Measurements from ENCODE around the gene HMMR.
"Not testable (repeated sequence)": the region's sequence is repeated elsewhere in the genome, so short reads cannot be mapped to it uniquely, and the experiment has no call there.

HMMR gene

DNA sequence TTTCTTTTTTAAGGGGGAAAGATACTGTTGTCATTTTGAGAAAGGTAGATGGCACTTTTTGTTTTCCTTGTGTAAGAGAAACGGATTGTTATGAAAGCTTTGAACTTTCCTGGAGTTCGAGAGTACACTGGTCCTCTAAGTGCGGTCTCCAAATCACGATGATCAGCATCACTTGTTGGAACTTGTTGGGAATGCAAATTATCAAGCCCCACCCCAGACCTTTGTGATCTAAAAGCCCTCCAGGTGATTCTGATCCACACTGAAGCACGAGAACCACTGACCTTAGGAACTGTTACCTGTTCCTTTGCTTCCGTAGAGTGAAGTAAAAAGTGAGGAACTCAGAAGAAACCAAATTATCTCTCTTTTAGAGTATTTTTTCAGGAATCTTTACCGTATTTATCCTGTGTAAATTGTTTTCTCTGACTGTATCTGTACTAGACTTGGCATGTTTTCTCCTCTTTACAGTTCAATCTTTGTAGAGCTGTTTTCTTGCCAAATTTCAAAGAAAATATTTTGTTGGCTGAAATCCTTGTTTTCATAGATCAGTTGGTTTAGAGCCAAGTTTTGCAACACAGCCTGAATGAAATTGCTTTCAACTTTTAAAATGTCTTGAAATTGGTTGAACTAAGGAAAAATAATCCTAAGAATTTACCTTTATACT is 49.0 kb downstream of the HMMR start:
- DNase-seq = no peak

DNA sequence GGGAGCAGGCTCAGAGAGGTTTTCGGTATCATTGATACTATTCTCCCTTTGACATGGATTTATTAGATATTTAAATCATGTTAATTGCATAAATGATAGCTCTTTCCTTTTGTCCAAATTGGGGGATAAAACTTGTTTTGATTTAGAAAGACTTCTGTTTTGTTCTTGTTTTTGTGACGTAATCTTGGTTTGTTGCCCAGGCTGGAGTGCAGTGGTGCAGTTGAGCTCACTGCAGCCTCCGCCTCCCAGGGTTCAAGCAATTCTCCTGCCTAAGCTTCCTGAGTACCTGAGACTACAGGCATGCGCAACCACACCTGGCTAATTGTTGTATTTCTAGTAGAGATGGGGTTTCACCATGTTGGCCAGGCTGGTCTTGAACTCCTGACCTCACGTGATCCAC is 52.1 kb downstream of the HMMR start:
- no peak for DNase-seq

DNA sequence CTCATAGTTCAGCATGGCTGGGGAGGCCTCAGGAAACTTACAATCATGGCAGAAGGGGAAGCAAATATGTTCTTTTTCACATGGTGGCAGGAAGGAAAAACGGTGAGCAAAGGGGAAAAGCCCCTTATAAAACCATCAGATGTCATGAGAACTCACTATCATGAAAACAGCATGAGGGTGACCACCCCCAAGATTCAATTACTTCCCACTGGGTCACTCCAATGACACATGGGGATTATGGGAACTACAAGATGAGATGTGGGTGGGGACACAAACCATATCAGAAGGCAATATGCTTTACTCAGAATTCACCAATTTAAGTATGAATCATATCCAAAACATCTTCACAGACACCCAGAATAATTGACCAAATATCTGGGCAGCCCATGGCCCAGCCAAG is 64.7 kb downstream of the HMMR start:
- DNase-seq = no peak

DNA sequence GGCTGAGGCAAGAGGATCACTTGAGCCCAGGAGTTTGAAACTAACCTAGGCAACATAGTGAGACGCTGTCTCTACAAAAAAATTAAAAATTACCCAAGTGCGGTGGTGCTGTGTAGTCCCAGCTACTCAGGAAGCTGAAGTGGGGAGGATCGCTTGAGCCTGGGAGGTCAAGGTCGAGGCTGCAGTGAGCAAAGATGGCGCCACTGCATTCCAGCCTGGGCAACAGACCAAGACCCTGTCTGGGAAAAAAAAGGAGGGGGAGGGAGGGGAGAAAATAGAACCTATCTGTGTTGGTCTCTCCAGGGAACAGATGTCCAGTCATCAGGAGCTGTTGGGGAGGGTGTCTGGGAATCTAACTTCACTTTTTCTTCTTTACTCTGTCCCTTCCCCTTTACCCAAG is 69.3 kb downstream of the HMMR start:
- DNase-seq = no peak

DNA sequence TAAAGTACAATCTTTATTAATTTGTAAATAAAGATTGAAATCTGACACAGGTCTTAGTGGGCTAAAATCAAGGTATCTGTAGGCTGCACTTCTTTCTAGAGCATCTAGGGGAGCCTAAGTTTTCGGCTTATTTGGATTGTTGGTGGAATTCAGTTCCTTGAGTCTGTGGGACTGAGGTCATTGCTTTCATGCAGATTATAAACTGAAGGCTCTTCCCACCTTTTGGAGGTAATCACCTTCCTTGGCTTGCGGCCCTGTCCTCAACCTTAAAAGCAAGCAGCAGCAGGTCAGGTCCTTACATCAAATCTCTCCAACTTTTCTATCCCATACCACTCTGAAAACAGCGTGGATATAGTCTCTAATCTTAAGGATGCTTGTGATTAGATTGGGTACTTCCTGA is 70.8 kb downstream of the HMMR start:
- no peak for DNase-seq

DNA sequence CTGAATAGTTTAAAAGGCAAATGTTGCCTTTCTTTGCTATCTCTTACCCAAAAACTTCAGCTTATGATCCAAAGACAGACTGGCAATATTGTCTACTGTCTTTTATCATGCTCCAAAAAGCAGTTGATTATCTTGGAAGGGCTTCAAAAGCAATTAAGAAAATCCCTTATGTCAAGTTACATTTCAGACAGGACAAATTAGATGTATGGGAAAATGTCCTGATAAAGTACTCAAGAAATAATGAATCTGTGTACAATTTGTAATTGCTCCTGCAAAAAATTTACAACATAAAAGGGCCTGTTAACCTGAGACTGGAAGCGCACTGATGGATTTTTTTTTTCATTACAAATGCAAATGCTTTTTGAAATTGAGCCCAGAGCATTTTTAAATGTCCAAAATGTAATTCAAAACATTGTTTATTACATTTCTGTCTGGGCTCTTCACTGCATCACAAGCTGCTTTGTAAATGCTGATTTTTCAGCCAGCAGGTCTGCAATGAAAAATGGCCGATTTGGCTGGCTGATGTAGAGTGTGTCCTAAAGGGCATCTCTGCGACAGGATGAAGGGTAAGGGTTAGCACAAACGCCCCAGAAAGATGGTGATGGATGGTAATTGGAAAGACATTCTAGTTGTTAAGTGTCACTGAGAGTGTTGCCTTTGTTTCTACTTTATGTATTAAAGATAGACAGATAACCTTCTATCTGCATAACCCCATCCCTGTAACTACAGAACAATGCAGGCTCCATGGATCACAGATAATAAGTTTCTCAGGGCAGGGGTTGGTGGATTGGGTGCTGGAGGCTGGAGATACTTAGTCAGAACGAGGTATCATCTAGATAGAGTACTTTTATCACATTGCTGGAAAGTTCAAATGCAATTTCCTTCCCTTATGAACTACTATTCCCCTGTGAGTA is 72.0 kb downstream of the HMMR start:
- no peak for DNase-seq

DNA sequence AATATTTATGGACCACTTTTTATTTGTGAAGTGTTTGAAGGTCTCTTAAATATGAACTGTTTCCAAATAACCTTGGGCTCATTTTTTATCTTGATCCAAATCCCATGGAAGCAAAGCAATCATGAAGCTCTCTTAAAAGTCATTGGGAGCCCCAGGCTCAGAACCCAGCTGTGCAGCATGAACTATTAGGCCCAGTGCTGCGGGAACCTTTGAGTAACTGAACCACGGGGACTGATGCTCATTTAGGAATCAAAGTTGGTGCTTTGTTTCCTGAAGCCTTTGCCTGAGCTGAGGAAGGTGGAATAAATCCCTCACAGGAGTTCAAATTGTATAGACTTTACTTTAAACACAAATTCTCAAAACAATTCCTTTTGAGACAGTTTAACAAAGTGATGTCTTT is 72.8 kb downstream of the HMMR start:
- DNase-seq = no peak

DNA sequence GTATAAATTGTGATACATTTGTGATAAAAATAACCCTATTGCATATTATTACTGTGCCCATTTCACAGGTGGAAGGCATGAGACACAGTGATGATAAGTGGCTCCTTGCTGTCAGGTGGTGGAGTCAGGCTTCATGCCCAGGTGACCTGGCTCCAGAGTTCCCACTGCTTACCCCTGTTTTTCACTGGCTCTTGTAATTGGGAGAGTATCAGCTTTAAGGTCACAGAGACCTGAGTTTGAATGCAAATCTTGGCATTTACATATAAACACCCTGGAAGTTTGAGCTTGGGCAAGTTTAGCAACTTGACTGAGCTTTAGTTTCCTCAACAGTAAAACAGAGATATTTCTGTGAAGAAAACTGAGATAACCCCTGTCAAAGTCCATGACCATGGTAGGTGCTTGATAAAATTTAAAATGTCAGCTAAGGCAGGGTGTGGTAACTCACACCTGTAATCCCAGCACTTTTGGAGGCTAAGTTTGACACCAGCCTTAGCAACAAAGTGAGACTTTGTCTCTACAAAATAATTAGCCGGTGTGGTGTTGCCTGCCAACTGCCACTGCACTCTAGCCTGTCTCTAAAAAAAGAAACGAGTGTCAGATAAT is 74.2 kb downstream of the HMMR start:
- DNase-seq = no peak

DNA sequence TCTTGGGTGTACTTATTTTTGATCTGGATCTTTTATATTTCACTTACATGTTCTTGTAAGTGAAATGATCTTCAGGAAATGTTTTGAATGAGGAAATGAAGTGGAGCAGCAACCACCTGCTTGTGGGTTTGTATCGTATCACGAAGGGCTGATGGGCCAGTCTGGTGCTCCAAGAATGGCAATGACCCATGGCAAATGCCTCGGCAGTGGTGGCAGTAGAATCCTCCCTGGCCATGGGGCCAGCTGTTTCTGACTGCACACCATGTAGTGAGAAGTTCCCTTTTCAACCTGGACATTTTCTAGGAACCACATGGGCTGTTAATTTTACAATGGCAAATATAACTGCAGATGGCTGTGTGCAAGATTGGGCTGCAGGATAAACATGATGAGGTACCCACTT is 74.9 kb downstream of the HMMR start:
- DNase-seq = no peak

DNA sequence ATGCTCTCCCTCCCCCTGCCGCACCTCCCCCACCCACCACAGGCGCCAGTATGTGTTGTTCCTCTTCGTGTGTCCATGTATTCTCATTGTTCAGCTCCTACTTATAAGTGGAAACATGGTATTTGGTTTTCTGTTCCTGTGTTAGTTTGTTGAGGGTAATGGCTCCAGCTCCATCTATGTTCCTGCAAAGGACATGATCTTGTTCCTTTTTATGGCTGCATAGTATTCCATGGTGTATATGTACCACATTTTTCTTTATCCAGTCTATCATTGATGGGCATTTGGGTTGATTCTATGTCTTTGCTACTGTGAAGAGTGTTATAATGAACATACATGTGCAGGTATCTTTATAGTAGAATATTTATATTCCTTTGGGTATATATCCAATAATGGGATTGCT is 76.0 kb downstream of the HMMR start:
- not testable (repeated sequence) for DNase-seq

DNA sequence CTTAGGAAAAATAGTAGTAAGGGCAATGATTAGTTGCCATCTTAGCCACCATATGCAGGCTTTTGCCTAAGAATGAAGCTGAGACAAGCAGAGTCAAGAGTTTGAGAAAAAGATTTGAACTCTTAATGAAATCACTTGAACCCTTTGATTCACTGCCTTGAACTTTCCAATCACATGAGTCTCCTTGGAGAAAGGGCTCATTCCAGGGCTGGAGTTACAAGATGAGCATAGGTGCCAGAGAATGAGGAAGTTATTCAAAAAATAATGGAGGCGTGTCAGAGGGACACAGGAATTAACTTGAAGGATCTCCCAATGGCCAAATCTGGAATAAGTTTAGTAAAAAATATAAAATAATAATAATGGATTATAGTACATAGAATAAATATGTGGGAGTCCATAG is 80.3 kb downstream of the HMMR start:
- no peak for DNase-seq

Data from NCI-H2171 (cell line).